H9 (cell line): Measurements from ENCODE around the gene FBXL2. TPM values are rescaled to one million over a fixed set of nuclear protein-coding genes. Genes with fewer than 3 reads are reported as not detected.

Source experiments
- DNase-seq: peaks from one replicate; pipeline ENCODE4 v3.0.0-alpha.2; 2017
- H2AFZ ChIP-seq: one replicate; pipeline ENCODE4 v1.6.1; 2013; ENCODE audit warnings: mild to moderate bottlenecking, low read length, control low read depth, moderate library complexity
- H2AK5ac ChIP-seq: 2 replicates; pipeline ENCODE4 v1.6.1; 2013; ENCODE audit warnings: low read length, control low read depth, mixed read lengths; ENCODE audit not compliant: insufficient read length
- H2BK120ac ChIP-seq: one replicate; pipeline ENCODE4 v1.6.1; 2013; ENCODE audit warnings: low read depth, mild to moderate bottlenecking, low read length, control low read depth, inconsistent platforms; ENCODE audit not compliant: poor library complexity, severe bottlenecking
- H2BK12ac ChIP-seq: 2 replicates; pipeline ENCODE4 v1.6.1; 2013; ENCODE audit warnings: low read length, control low read depth, mixed read lengths, low read depth; ENCODE audit not compliant: insufficient read length
- H2BK15ac ChIP-seq: 2 replicates; pipeline ENCODE4 v1.6.1; 2013; ENCODE audit warnings: low read depth, low read length, control low read depth
- H2BK20ac ChIP-seq: one replicate; pipeline ENCODE4 v1.6.1; 2013; ENCODE audit warnings: low read depth, mild to moderate bottlenecking, low read length, control low read depth, inconsistent platforms; ENCODE audit not compliant: poor library complexity, severe bottlenecking
- H2BK5ac ChIP-seq: 2 replicates; pipeline ENCODE4 v1.6.1; 2013; ENCODE audit warnings: low read length, control low read depth, mixed read lengths; ENCODE audit not compliant: insufficient read length
- H3K14ac ChIP-seq: 2 replicates; pipeline ENCODE4 v1.6.1; 2013; ENCODE audit warnings: low read length, control low read depth; ENCODE audit not compliant: insufficient read depth
- H3K18ac ChIP-seq: 2 replicates; pipeline ENCODE4 v1.6.1; 2013; ENCODE audit warnings: low read depth, mild to moderate bottlenecking, mixed read lengths, low read length, control low read depth; ENCODE audit not compliant: insufficient read length
- H3K23ac ChIP-seq: 2 replicates; pipeline ENCODE4 v1.6.1; 2013; ENCODE audit warnings: low read length, control low read depth, mixed read lengths, low read depth; ENCODE audit not compliant: insufficient read length
- H3K23me2 ChIP-seq: 2 replicates; pipeline ENCODE4 v1.6.1; 2013; ENCODE audit warnings: low read depth, mild to moderate bottlenecking, mixed read lengths, low read length, control low read depth; ENCODE audit not compliant: insufficient read length, poor library complexity, severe bottlenecking
- H3K27ac ChIP-seq: 2 replicates; pipeline ENCODE4 v1.5.1; 2013; ENCODE audit warnings: low read length, control low read depth, mixed read lengths, low read depth; ENCODE audit not compliant: insufficient read length
- H3K27me3 ChIP-seq: 2 replicates; pipeline ENCODE4 v1.6.1; 2013; ENCODE audit warnings: low read length, control low read depth, inconsistent platforms; ENCODE audit not compliant: insufficient read depth
- H3K4ac ChIP-seq: 2 replicates; pipeline ENCODE4 v1.6.1; 2013; ENCODE audit warnings: low read depth, mild to moderate bottlenecking, control low read depth, inconsistent platforms, low read length, moderate library complexity
- H3K4me1 ChIP-seq: 2 replicates; pipeline ENCODE4 v1.6.1; 2013; ENCODE audit warnings: low read length, control low read depth, inconsistent platforms; ENCODE audit not compliant: insufficient read depth
- H3K4me2 ChIP-seq: 2 replicates; pipeline ENCODE4 v1.6.1; 2013; ENCODE audit warnings: low read length, control low read depth, mixed read lengths; ENCODE audit not compliant: insufficient read length, insufficient read depth
- H3K56ac ChIP-seq: 2 replicates; pipeline ENCODE4 v1.6.1; 2013; ENCODE audit warnings: low read depth, mild to moderate bottlenecking, mixed read lengths, low read length, control low read depth; ENCODE audit not compliant: insufficient read length
- H3K79me1 ChIP-seq: 2 replicates; pipeline ENCODE4 v1.6.1; 2013; ENCODE audit warnings: low read depth, mild to moderate bottlenecking, moderate library complexity, low read length, control low read depth, inconsistent platforms; ENCODE audit not compliant: insufficient read depth, poor library complexity, severe bottlenecking
- H3K79me2 ChIP-seq: 2 replicates; pipeline ENCODE4 v1.6.1; 2013; ENCODE audit warnings: low read length, control low read depth, inconsistent platforms; ENCODE audit not compliant: insufficient read depth
- H3K9ac ChIP-seq: 2 replicates; pipeline ENCODE4 v1.6.1; 2013; ENCODE audit warnings: low read length, control low read depth, mixed read lengths; ENCODE audit not compliant: insufficient read length; ENCODE audit errors: extremely low read depth
- H3K9me3 ChIP-seq: one replicate; pipeline ENCODE4 v1.6.1; 2013; ENCODE audit warnings: low read depth, low read length, inconsistent platforms; ENCODE audit not compliant: control insufficient read depth
- H3T11ph ChIP-seq: one replicate; pipeline ENCODE4 v1.6.1; 2013; ENCODE audit warnings: mild to moderate bottlenecking, low read length, control low read depth, inconsistent platforms
- H4K20me1 ChIP-seq: one replicate; pipeline ENCODE4 v1.6.1; 2013; ENCODE audit not compliant: control insufficient read depth, insufficient read length, insufficient read depth
- H4K5ac ChIP-seq: 2 replicates; pipeline ENCODE4 v1.6.1; 2013; ENCODE audit warnings: low read depth, mild to moderate bottlenecking, mixed read lengths, low read length, control low read depth; ENCODE audit not compliant: insufficient read length
- H4K8ac ChIP-seq: replicated peaks from 2 replicates; pipeline ENCODE4 v1.6.1; 2013; ENCODE audit warnings: low read length, control low read depth, mixed read lengths, low read depth; ENCODE audit not compliant: insufficient read length
- H4K91ac ChIP-seq: 2 replicates; pipeline ENCODE4 v1.6.1; 2013; ENCODE audit warnings: low read depth, mild to moderate bottlenecking, moderate library complexity, mixed read lengths, low read length, control low read depth; ENCODE audit not compliant: insufficient read length
- H3K27ac Mint-ChIP-seq, 3 experiments: 2 replicates in 2 of 3; 3 replicates in 1 of 3; pipeline ENCODE4 v1.8.0; 2020 to 2021; ENCODE audit warnings: mixed read lengths in 3 of 3, mild to moderate bottlenecking in 1 of 3, moderate library complexity in 1 of 3
- H3K27me3 Mint-ChIP-seq: 2 replicates; pipeline ENCODE4 v1.8.0; 2021; ENCODE audit warnings: low read depth, mild to moderate bottlenecking, moderate library complexity, mixed read lengths
- H3K36me3 Mint-ChIP-seq, 3 experiments: 2 replicates in 2 of 3; 3 replicates in 1 of 3; pipeline ENCODE4 v1.8.0; 2020 to 2021; ENCODE audit warnings: low read depth in 3 of 3, mixed read lengths in 3 of 3; ENCODE audit not compliant: insufficient read depth in 1 of 3
- H3K4me1 Mint-ChIP-seq, 2 experiments: 2 replicates each; pipeline ENCODE4 v1.8.0; 2020; ENCODE audit warnings: mixed read lengths in 2 of 2
- H3K4me3 Mint-ChIP-seq, 2 experiments: 2 replicates in 1 of 2; 3 replicates in 1 of 2; pipeline ENCODE4 v1.8.0; 2020 to 2021; ENCODE audit warnings: mild to moderate bottlenecking in 2 of 2, mixed read lengths in 2 of 2, moderate library complexity in 1 of 2
- H3K9me3 Mint-ChIP-seq, 2 experiments: 2 replicates in 1 of 2; 3 replicates in 1 of 2; pipeline ENCODE4 v1.8.0; 2020; ENCODE audit warnings: mild to moderate bottlenecking in 2 of 2, mixed read lengths in 2 of 2, moderate library complexity in 1 of 2
- WGBS: extraction: QIAGEN DNeasy Blood & Tissue Kit; methylation state at CpG from one replicate; pipeline ENCODE4 v1.1.7; 2013; ENCODE audit warnings: missing lambda C conversion rate, low lambda C conversion rate, mixed read lengths; ENCODE audit not compliant: insufficient read length; ENCODE audit errors: extremely low coverage; 5-methylcytosine and 5-hydroxymethylcytosine counted together
- total RNA-seq: library from RNA; stranded (reverse); gene quantifications from 2 replicates; pipeline ENCODE4 v1.2.1, GENCODE V29; 2021
- TF ChIP-seq, protein P1 (sequence below): fragments of 200-600 bp; sonication (generic); conservative IDR thresholded peaks from 3 replicates; pipeline ENCODE4 v1.8.0; 2021; ENCODE audit warnings: antibody characterized with exemption, mild to moderate bottlenecking

Gene FBXL2
- total RNA-seq, 1 experiment from 2014 or later: 2.7 TPM

DNA sequence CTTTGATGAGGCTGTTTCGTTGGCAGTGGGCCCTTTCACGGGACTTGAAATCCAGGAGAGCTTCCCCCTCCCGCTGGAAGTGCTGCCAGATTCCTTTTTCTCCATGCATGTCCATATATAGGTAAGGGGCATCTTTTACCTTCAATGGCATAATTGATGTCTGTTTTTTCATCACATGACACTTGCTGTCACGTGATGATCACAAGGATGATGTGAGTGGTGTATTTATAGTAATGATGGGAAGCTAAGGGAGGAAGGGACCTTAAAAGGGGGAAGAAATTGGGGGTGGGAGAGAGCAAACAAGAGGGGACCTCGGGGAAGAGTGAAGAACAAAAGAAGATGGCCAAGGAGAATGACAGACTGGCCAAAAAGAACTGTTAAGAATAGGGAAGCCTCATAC is 47.3 kb upstream of the FBXL2 start:
- Histone ChIP-seq H2AFZ (no peak overlapping the region), H4K91ac (no peak overlapping the region), H2BK120ac (no peak overlapping the region), H2BK12ac (no peak overlapping the region), H3K4me2 (no peak overlapping the region), H3K4ac (no peak overlapping the region), H3K56ac (no peak overlapping the region), H3K14ac (no peak overlapping the region), H3K79me1 (no peaks in the 10 kb centered on the region), H3K23ac (no peak overlapping the region), H2BK20ac (no peak overlapping the region), H3K23me2 (no peaks in the 10 kb centered on the region), H3K4me1 (no peaks in the 10 kb centered on the region), H3K79me2 (no peaks in the 10 kb centered on the region), H3T11ph (no peak overlapping the region), H2AK5ac (no peak overlapping the region), H2BK15ac (no peak overlapping the region), H4K5ac (no peak overlapping the region), H3K27ac (no peak overlapping the region), H3K9me3 (no peaks in the 10 kb centered on the region), H3K27me3 (no peaks in the 10 kb centered on the region), H3K18ac (no peak overlapping the region), H2BK5ac (no peak overlapping the region), H4K8ac (no peak overlapping the region), H4K20me1 (no peaks in the 10 kb centered on the region), H3K9ac (no peak overlapping the region)
- Mint-ChIP-seq H3K27ac (no peak overlapping the region), H3K4me3 (no peak overlapping the region), H3K27me3 (peaks cover 2% of the 10 kb centered on the region; the same call in 1 of the 2 replicates), H3K4me1 (peaks cover 0 to 4% of the 10 kb centered on the region in 2 experiments; a peak in 2 of 4 replicates), H3K9me3 (no peaks in the 10 kb centered on the region), H3K36me3 (no peaks in the 10 kb centered on the region)
- WGBS: no CpG with 5 or more reads among the region's 5 CpGs
- no peak for DNase-seq
- TF ChIP-seq, protein P1, sequence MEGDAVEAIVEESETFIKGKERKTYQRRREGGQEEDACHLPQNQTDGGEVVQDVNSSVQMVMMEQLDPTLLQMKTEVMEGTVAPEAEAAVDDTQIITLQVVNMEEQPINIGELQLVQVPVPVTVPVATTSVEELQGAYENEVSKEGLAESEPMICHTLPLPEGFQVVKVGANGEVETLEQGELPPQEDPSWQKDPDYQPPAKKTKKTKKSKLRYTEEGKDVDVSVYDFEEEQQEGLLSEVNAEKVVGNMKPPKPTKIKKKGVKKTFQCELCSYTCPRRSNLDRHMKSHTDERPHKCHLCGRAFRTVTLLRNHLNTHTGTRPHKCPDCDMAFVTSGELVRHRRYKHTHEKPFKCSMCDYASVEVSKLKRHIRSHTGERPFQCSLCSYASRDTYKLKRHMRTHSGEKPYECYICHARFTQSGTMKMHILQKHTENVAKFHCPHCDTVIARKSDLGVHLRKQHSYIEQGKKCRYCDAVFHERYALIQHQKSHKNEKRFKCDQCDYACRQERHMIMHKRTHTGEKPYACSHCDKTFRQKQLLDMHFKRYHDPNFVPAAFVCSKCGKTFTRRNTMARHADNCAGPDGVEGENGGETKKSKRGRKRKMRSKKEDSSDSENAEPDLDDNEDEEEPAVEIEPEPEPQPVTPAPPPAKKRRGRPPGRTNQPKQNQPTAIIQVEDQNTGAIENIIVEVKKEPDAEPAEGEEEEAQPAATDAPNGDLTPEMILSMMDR: no peak
